CD1c-positive myeloid dendritic cell (primary cell): ENCODE results near the gene LGALS9B.
"Not testable (repeated sequence)": the region's sequence is repeated elsewhere in the genome, so short reads cannot be mapped to it uniquely, and the experiment has no call there.

ENCODE experiments used
- DNase-seq: peaks from one replicate; pipeline ENCODE4 v3.0.0-alpha.2; 2016; ENCODE audit errors: extremely low spot score

The LGALS9B gene

DNA sequence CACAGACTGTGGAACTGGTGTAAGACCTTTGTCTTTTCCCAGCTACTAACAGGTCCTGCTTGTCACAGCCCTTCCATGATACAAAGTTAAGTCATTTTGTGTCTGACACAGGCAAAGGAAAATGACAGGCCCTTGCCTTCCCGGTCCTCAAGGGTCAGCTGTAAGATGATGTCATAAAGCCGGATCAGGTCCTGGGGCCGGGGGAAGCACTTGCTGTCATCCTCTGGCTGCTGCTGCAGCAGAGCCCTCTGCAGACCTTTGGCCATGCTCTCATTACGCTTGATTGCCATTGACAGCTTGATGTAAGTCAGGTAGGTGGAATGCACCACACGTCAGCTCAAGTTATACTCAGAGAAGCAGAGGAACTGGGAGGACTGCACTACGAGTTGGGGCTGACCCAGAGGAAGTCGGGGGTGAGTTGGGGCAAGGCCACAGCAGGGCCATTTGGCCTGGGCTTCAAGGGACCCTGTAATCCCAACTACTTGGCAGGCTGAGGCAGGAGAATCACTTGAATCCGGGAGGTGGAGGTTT, 50.9 kb downstream of the LGALS9B start:
- DNase-seq, result not testable (repeated sequence)

DNA sequence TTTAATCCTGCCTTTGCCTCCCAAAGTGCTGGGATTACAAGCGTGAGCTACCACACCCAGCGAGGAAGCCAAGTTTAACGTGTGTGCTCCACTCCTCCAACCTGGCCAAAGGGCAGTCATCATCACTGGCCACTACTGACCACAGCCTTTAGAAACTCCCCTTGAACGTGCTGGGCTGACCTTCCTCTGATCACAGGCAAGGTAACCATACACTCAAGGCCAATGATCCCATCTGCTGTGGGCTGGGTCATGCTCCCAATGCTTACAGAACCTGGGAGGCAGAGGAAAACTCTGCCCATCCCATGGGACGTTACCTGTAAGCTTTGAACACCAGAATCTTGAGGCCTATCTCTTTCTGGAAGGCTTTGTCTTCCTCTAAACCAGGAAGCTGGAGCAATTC, 51.9 kb downstream of the LGALS9B start:
- not testable (repeated sequence) for DNase-seq

DNA sequence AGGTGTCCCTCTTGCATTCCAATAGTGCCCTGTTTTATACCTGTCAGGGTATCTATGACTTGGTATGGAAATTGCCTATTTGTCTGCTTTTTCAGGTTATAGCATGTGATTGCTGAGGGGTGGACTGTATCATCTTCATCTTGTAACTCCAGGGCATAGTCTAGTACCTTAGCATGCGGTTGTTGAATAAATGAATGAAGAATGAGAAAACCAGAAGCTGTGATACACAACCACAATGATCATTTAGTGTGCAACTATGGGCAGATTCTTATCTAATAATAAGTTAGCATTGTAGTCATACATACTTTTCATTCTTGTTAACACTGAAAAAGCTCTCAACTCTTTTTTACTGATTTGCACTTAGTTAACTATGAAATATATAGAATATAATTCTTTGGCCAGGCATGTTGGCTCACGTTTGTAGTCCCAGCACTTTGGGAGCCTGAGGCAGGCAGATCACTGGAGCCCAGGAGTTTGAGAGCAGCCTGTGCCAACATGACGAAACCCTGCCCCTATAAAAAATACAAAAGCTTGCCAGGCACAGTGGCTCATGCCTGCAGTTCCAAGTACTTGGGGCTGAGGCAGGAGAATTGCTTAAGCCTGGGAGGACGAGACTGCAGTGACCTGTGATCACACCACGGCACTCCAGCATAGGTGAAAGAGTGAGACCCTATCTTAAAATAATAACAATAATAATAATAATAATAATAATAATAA, 65.9 kb downstream of the LGALS9B start:
- not testable (repeated sequence) for DNase-seq

DNA sequence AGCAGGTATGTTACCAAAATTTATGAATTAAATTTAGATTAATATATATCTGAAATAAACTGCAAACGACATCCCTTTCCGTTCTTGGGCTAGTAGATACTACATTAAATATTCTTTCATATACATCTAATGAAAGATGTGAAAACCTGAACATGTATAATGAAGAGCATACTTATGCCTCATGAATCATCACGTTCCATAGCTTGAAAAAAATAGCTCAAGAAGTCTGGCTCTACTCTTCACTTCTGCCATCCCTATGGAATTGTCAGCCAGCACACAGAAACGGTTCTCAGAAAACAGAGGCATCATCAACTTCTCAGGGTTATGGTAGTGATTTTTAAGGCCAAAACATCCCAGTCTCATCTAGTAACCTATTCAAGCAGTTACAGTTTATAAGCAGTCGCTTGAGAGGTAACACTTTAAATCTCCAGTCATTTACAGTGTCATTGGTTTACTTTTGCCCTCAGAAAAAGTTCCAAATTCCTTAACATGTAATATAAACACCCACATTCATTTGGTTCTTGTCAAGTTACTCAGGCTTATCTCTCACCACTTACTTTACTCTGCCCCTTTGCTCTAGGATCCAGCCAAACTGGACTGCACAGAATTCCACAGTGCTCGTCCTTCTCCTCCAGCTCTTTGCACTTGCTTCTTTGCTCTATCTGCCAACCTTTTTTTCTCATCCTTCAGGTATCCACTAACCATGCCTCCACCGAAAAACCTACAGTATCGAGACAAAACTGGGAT, 66.6 kb downstream of the LGALS9B start:
- DNase-seq, result not testable (repeated sequence)
